Osteocyte (in vitro differentiated cells): ENCODE data around the gene NR2F6. TPM values are rescaled to one million over a fixed set of nuclear protein-coding genes. Genes with fewer than 3 reads are reported as not detected.

Experiments used
- DNase-seq: peaks from one replicate; pipeline ENCODE4 v3.0.0; 2021; ENCODE audit warnings: mixed read lengths; ENCODE audit not compliant: unreplicated experiment; ENCODE audit errors: extremely low spot score
- H3K27ac Mint-ChIP-seq: one replicate; pipeline ENCODE4 v1.8.0; 2021; ENCODE audit warnings: mild to moderate bottlenecking, mixed read lengths; ENCODE audit not compliant: unreplicated experiment
- H3K27me3 Mint-ChIP-seq: one replicate; pipeline ENCODE4 v1.8.0; 2021; ENCODE audit warnings: mixed read lengths; ENCODE audit not compliant: unreplicated experiment
- H3K36me3 Mint-ChIP-seq: one replicate; pipeline ENCODE4 v1.8.0; 2021; ENCODE audit warnings: mixed read lengths; ENCODE audit not compliant: unreplicated experiment
- H3K4me1 Mint-ChIP-seq: one replicate; pipeline ENCODE4 v1.8.0; 2021; ENCODE audit warnings: mixed read lengths; ENCODE audit not compliant: unreplicated experiment
- H3K4me3 Mint-ChIP-seq: one replicate; pipeline ENCODE4 v1.8.0; 2021; ENCODE audit warnings: mild to moderate bottlenecking, moderate library complexity, mixed read lengths; ENCODE audit not compliant: unreplicated experiment
- H3K9me3 Mint-ChIP-seq: one replicate; pipeline ENCODE4 v1.8.0; 2021; ENCODE audit warnings: mixed read lengths; ENCODE audit not compliant: unreplicated experiment
- CTCF ChIP-seq: fragments of 200-600 bp; sonication (generic); IDR thresholded peaks from 2 replicates; pipeline ENCODE4 v1.5.0; 2021; ENCODE audit warnings: antibody characterized with exemption, mild to moderate bottlenecking, moderate library complexity
- total RNA-seq: library from RNA; stranded (reverse); gene quantifications from 2 replicates; pipeline ENCODE4 v1.2.1, GENCODE V29; 2021

The NR2F6 gene
- total RNA-seq, 1 donor from 2014 or later: 44.2 TPM

- H3K4me3 Mint-ChIP-seq: no peak overlapping the region
- H3K27me3 Mint-ChIP-seq: no peaks in the 10 kb centered on the region
- H3K36me3 Mint-ChIP-seq: peaks cover 59% of the 10 kb centered on the region
- H3K9me3 Mint-ChIP-seq: no peaks in the 10 kb centered on the region
- no peak for TF ChIP-seq CTCF
- peak; percentile 67 for DNase-seq
- no peaks in the 10 kb centered on the region for H3K4me1 Mint-ChIP-seq
- H3K27ac Mint-ChIP-seq: no peak overlapping the region
Measured at GRCh38 chr19:17202249-17202648, 43.5 kb downstream of the NR2F6 start.

GRCh38 chr19:17200408-17201079, 45.2 kb downstream of the NR2F6 start:
- no peaks in the 10 kb centered on the region for H3K27me3 Mint-ChIP-seq
- no peak for DNase-seq
- no peak for TF ChIP-seq CTCF

GRCh38 chr19:17197666-17198065, 48.1 kb downstream of the NR2F6 start:
- no peak for TF ChIP-seq CTCF
- Mint-ChIP-seq H3K36me3 (peaks cover 58% of the 10 kb centered on the region), H3K9me3 (no peaks in the 10 kb centered on the region), H3K27me3 (no peaks in the 10 kb centered on the region), H3K4me1 (no peaks in the 10 kb centered on the region), H3K27ac (no peak overlapping the region), H3K4me3 (no peak overlapping the region)
- no peak for DNase-seq

More at GRCh38 chr19:17200408-17201079, 45.2 kb downstream of the NR2F6 start:
- no peak overlapping the region for H3K27ac Mint-ChIP-seq
- no peak overlapping the region for H3K4me3 Mint-ChIP-seq
- no peaks in the 10 kb centered on the region for H3K9me3 Mint-ChIP-seq
- H3K36me3 Mint-ChIP-seq: peaks cover 65% of the 10 kb centered on the region
- no peaks in the 10 kb centered on the region for H3K4me1 Mint-ChIP-seq

- TF ChIP-seq CTCF: no peak
- Mint-ChIP-seq H3K4me1 (no peaks in the 10 kb centered on the region), H3K27me3 (no peaks in the 10 kb centered on the region), H3K27ac (no peak overlapping the region), H3K36me3 (peaks cover 47% of the 10 kb centered on the region), H3K9me3 (no peaks in the 10 kb centered on the region), H3K4me3 (no peak overlapping the region)
- DNase-seq: no peak
Measured at GRCh38 chr19:17196610-17197009, 49.1 kb downstream of the NR2F6 start.

GRCh38 chr19:17195106-17195505, 50.6 kb downstream of the NR2F6 start:
- no peaks in the 10 kb centered on the region for H3K27me3 Mint-ChIP-seq
- no peaks in the 10 kb centered on the region for H3K4me1 Mint-ChIP-seq
- no peak for TF ChIP-seq CTCF
- no peak for DNase-seq
- peaks cover 42% of the 10 kb centered on the region for H3K36me3 Mint-ChIP-seq
- H3K4me3 Mint-ChIP-seq: no peak overlapping the region
- H3K9me3 Mint-ChIP-seq: no peaks in the 10 kb centered on the region
- H3K27ac Mint-ChIP-seq: no peak overlapping the region
